NCI-H1930 (cell line): ENCODE data around the gene MAST2.

ENCODE experiments used
- DNase-seq, 2 experiments: peaks; one replicate each; lab custom pipeline; 2025; lab: John Stamatoyannopoulos, UW

Gene MAST2

GRCh38 chr1:46062651-46063319 is 259.4 kb downstream of the MAST2 start:
- DNase-seq: no peak

DNA sequence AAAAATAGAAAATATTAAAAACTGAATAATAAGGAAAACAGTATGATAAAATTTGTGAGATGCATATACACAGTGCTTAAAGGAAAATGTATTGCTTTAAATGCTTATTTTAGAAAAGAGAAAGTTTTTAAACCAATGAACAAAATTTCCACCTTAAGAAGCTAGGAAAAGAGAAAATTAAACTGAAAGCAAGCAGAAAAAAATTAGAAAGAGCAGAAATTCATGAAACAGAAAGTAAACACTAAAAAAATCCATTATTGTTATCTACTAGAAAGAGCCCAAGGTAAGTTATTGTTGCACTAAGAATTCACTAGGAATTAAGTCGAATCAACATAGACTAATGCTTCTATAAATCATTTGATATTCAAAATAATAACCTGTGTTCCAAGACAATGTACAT is 261.3 kb downstream of the MAST2 start:
- no peak for DNase-seq

DNA sequence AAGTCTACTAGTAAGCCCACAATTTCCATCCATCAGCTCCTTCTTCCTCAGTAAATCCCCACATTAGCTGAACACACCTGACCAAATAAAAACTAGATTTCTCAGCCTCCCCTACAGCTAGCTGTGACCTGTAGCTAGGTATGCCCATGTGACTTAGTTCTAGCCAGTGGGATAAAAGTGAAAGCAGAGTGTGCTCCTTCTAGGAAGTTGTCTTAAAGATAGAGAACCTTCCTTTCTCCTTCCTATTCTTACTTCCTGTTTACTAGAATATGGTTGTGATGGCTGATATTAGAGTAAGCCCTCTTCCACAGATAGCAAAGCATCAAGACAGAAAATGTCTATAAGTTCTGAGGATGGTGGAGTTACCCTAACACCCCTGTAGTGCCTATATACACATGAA is 262.0 kb downstream of the MAST2 start:
- DNase-seq: no peak

- no peak for DNase-seq
These were observed 264.2 kb downstream of the MAST2 start for GRCh38 chr1:46067652-46068051.

DNA sequence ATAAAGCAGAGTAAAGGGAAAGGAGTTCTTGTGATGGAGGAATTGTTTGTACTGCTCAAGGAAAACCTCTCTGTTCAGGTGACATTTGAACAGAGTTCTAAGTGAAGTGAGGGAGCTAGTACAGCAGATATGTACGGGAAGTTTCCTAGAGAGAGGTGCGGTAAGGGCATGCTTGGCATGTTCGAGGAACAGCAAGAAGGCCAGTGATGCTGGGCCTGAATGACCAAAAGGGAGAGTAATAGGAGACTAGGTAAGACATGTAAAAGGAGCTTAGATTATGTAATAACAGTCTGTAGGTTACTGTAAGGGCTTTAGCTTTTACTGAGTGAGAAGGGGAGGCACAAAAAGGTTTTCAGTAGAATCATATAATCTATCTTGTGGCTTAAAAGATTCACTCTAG is 265.1 kb downstream of the MAST2 start:
- no peak for DNase-seq

GRCh38 chr1:46070164-46070814 is 266.9 kb downstream of the MAST2 start:
- no peak for DNase-seq

DNA sequence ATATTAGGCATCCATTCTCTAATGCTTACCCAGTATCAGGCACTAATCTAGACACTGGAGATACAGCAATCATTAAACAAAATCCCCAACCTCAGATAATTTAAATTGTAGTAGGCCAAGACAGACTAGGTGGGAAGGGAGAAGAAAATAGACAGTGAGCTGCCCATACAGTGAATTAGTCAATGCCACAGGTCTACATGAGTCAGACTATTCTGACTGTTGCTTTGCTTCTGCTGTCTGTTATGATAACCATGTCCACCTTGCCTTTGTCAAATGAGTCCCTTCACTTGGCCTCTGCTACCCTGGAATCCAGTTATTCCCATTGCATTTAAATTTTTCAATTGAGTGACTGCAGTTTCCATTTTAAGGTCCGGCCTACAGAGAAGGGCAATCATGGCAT is 269.6 kb downstream of the MAST2 start:
- no peak for DNase-seq

- DNase-seq: no peak
These were observed 272.9 kb downstream of the MAST2 start for GRCh38 chr1:46076343-46076742.

- no peak for DNase-seq
These were observed 274.2 kb downstream of the MAST2 start for GRCh38 chr1:46077644-46078043.

DNA sequence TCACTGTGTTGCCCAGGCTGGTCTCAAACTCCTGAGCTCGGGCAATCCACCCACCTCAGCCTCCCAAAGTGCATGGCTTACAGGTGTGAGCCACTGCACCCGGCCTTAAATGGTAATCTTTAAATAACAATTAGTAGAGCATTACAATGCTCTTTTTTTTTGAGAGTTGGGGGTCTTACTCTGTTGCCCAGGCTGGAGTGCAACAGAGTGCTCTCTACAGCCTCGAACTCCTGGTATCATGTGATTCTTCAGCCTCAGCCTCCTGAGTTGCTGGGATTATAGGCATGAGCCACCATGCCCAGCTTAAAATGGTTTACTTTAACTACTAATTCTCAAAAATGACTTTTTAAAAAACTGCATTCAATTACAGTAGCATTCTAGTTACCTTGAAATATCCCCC is 276.8 kb downstream of the MAST2 start:
- DNase-seq: no peak

DNA sequence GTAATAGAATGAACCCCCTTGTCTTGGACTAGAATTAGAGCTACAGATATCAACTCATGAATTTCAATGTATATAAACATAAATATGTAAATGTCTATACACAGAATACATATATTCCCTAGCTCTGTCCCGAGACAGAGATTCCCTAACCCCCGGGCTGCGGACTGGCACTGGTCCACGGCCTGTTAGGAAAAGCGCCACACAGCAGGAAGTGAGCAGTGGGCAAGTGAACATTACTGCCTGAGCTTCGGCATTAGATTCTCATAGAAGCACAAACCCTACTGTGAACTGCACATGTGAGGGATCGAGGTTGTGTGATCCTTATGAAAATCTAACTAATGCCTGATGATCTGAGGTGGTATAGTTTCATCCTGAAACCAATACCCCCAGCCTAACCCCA is 277.8 kb downstream of the MAST2 start:
- no peak for DNase-seq

- no peak for DNase-seq
These were observed 278.2 kb downstream of the MAST2 start for GRCh38 chr1:46081619-46082018.

GRCh38 chr1:46083579-46083978 is 280.2 kb downstream of the MAST2 start:
- DNase-seq: no peak

GRCh38 chr1:46084553-46085451 is 281.4 kb downstream of the MAST2 start:
- DNase-seq: no peak
